Gastroesophageal sphincter (tissue), 3 donors: ENCODE measurements around the gene PRPSAP1.

ENCODE experiments used
- EP300 ChIP-seq: sonication (generic); formaldehyde crosslinking; IDR thresholded peaks from one replicate; pipeline ENCODE4 v1.6.1; 2017; ENCODE audit warnings: antibody characterized with exemption, mild to moderate bottlenecking
- POLR2A ChIP-seq, 2 donors: fragments of 450-650 bp; IDR thresholded peaks; one replicate each; pipeline ENCODE4 v1.6.1; 2017; ENCODE audit warnings: antibody characterized with exemption in 2 of 2, mild to moderate bottlenecking in 2 of 2, moderate library complexity in 1 of 2
- TF ChIP-seq, protein P1 (sequence below), 4 experiments: fragments of 200-600 bp in 2 of 4; fragments of 450-650 bp in 2 of 4; sonication (generic) in 1 of 4; IDR thresholded peaks; one replicate each; pipeline ENCODE4 v1.5.1; 2017 to 2019; ENCODE audit warnings: antibody characterized with exemption in 4 of 4, mild to moderate bottlenecking in 2 of 4, moderate library complexity in 2 of 4

GRCh38 chr17:76266244-76266938 is 87.3 kb downstream of the PRPSAP1 start:
- TF ChIP-seq, protein P1, sequence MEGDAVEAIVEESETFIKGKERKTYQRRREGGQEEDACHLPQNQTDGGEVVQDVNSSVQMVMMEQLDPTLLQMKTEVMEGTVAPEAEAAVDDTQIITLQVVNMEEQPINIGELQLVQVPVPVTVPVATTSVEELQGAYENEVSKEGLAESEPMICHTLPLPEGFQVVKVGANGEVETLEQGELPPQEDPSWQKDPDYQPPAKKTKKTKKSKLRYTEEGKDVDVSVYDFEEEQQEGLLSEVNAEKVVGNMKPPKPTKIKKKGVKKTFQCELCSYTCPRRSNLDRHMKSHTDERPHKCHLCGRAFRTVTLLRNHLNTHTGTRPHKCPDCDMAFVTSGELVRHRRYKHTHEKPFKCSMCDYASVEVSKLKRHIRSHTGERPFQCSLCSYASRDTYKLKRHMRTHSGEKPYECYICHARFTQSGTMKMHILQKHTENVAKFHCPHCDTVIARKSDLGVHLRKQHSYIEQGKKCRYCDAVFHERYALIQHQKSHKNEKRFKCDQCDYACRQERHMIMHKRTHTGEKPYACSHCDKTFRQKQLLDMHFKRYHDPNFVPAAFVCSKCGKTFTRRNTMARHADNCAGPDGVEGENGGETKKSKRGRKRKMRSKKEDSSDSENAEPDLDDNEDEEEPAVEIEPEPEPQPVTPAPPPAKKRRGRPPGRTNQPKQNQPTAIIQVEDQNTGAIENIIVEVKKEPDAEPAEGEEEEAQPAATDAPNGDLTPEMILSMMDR (IDR thresholded peaks at IDR 0.05): no peak
- TF ChIP-seq POLR2A (IDR thresholded peaks at IDR 0.05) (no peak), EP300 (no peak)
